ENCODE measurements around the gene CIAO2A. TPM values are rescaled to one million over a fixed set of nuclear protein-coding genes. Genes with fewer than 3 reads are reported as not detected.

CIAO2A gene
- polyA plus RNA-seq, 1 donor (not counting 4 experiments of a cell fraction or from before 2014, with no cell fraction given), result 111 TPM

DNA sequence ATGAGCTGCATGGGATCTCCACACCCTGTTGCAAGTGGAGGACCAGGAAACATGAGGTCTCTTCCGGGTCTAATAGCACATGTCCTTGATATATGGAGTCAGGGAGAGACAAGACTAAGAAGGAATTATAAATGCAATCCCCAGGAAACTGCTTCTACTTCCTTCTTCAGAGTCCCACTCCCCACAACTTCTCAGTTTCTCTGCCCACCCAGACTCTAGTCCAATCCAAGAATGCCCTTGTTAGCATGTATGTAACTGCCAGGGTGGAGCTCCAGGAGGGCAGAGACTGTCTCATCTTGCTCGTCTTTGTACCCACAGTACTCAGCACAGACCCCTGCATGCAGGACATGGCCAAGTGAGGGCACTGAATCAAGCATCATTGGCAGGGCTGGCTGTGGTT is 55.7 kb downstream of the CIAO2A start:
- Histone ChIP-seq H3K27me3 (ENCODE audit: control insufficient read depth, extremely low read depth, insufficient read depth, low read length) (no peaks in the 10 kb centered on the region), H3K4me2 (ENCODE audit: control insufficient read depth, extremely low read depth, insufficient read depth, low read depth, low read length) (no peak overlapping the region), H3K9ac (ENCODE audit: control insufficient read depth, extremely low read depth, insufficient read depth, low read length) (no peak overlapping the region), H3K9me3 (ENCODE audit: control insufficient read depth, low read depth, low read length) (no peaks in the 10 kb centered on the region), H3K9me1 (ENCODE audit: control insufficient read depth, extremely low read depth, insufficient read depth, low read length) (no peaks in the 10 kb centered on the region), H3K36me3 (ENCODE audit: control insufficient read depth in 2 of 2, extremely low read depth in 1 of 2, insufficient read depth in 2 of 2, low read length in 2 of 2) (no peaks in the 10 kb centered on the region), H3K4me1 (ENCODE audit: control insufficient read depth, extremely low read depth, insufficient read depth, low read length) (no peaks in the 10 kb centered on the region), H4K20me1 (ENCODE audit: control insufficient read depth, extremely low read depth, insufficient read depth, low read length) (no peaks in the 10 kb centered on the region), H3K27ac (ENCODE audit: control insufficient read depth, insufficient read depth, low read length) (no peak overlapping the region), H3K4me3 (ENCODE audit: control insufficient read depth in 2 of 3, extremely low read depth in 1 of 3, insufficient read depth in 2 of 3, low read depth in 1 of 3, low read length in 3 of 3) (no peak overlapping the region), H3K79me2 (ENCODE audit: control insufficient read depth, insufficient read depth, low read length) (no peaks in the 10 kb centered on the region), H2AFZ (ENCODE audit: control insufficient read depth, low read length) (no peak overlapping the region)
- DNase-seq (ENCODE audit: low read depth, low spot score), result no peak
- TF ChIP-seq EZH2 (IDR thresholded peaks at IDR 0.05; ENCODE audit: low read length), result no peak
- TF ChIP-seq, protein P1, sequence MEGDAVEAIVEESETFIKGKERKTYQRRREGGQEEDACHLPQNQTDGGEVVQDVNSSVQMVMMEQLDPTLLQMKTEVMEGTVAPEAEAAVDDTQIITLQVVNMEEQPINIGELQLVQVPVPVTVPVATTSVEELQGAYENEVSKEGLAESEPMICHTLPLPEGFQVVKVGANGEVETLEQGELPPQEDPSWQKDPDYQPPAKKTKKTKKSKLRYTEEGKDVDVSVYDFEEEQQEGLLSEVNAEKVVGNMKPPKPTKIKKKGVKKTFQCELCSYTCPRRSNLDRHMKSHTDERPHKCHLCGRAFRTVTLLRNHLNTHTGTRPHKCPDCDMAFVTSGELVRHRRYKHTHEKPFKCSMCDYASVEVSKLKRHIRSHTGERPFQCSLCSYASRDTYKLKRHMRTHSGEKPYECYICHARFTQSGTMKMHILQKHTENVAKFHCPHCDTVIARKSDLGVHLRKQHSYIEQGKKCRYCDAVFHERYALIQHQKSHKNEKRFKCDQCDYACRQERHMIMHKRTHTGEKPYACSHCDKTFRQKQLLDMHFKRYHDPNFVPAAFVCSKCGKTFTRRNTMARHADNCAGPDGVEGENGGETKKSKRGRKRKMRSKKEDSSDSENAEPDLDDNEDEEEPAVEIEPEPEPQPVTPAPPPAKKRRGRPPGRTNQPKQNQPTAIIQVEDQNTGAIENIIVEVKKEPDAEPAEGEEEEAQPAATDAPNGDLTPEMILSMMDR (optimal IDR thresholded peaks at IDR 0.05 in 1 of 3, IDR thresholded peaks at IDR 0.05 in 1 of 3, conservative IDR thresholded peaks at IDR 0.05 in 1 of 3; ENCODE audit: extremely low read depth in 1 of 3, insufficient read depth in 2 of 3, low read length in 3 of 3), result no peak
- no peak for FAIRE-seq
- dilution Hi-C loops (cut with MboI; ENCODE audit: extremely low pct_ligation_motif_present, low sequenced_read_pairs), result no loop called here

DNA sequence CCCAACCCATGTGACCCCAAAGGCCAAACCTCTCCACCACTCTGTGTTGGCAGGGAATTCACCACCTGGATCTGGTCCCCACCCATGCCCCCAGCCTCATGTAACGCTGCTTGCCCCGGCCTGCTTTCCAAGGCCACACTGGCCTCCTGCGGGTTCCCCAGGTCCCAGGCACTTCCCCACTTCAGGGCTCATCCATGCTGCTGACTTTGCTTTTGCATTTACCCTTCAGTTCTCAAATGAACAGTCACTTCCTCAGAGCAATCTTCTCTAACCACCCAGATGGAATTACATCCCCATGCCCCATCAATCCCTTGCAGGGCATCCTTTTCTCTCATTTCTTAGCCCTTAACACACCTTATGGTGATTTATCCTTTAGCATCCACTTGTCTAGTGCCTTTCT is 56.5 kb downstream of the CIAO2A start:
- no peaks in the 10 kb centered on the region for H3K9me1 ChIP-seq (ENCODE audit: control insufficient read depth, extremely low read depth, insufficient read depth, low read length)
- H3K36me3 ChIP-seq (ENCODE audit: control insufficient read depth in 2 of 2, extremely low read depth in 1 of 2, insufficient read depth in 2 of 2, low read length in 2 of 2), result no peaks in the 10 kb centered on the region
- no peaks in the 10 kb centered on the region for H3K9me3 ChIP-seq (ENCODE audit: control insufficient read depth, low read depth, low read length)
- H3K4me2 ChIP-seq (ENCODE audit: control insufficient read depth, extremely low read depth, insufficient read depth, low read depth, low read length), result no peak overlapping the region
- H3K27me3 ChIP-seq (ENCODE audit: control insufficient read depth, extremely low read depth, insufficient read depth, low read length), result no peaks in the 10 kb centered on the region
- TF ChIP-seq, protein P1 (optimal IDR thresholded peaks at IDR 0.05 in 1 of 3, IDR thresholded peaks at IDR 0.05 in 1 of 3, conservative IDR thresholded peaks at IDR 0.05 in 1 of 3; ENCODE audit: extremely low read depth in 1 of 3, insufficient read depth in 2 of 3, low read length in 3 of 3), result no peak
- TF ChIP-seq EZH2 (IDR thresholded peaks at IDR 0.05; ENCODE audit: low read length), result no peak
- FAIRE-seq, result no peak
- no peak overlapping the region for H3K4me3 ChIP-seq (ENCODE audit: control insufficient read depth in 2 of 3, extremely low read depth in 1 of 3, insufficient read depth in 2 of 3, low read depth in 1 of 3, low read length in 3 of 3)
- no peak for DNase-seq (ENCODE audit: low read depth, low spot score)
- dilution Hi-C loops (cut with MboI; ENCODE audit: extremely low pct_ligation_motif_present, low sequenced_read_pairs), result no loop called here
- no peak overlapping the region for H3K9ac ChIP-seq (ENCODE audit: control insufficient read depth, extremely low read depth, insufficient read depth, low read length)
- no peaks in the 10 kb centered on the region for H3K79me2 ChIP-seq (ENCODE audit: control insufficient read depth, insufficient read depth, low read length)
- H3K27ac ChIP-seq (ENCODE audit: control insufficient read depth, insufficient read depth, low read length), result no peak overlapping the region
- no peaks in the 10 kb centered on the region for H4K20me1 ChIP-seq (ENCODE audit: control insufficient read depth, extremely low read depth, insufficient read depth, low read length)
- no peak overlapping the region for H2AFZ ChIP-seq (ENCODE audit: control insufficient read depth, low read length)
- no peaks in the 10 kb centered on the region for H3K4me1 ChIP-seq (ENCODE audit: control insufficient read depth, extremely low read depth, insufficient read depth, low read length)

Data from keratinocyte (primary cell).